ENCODE measurements around the gene NTSR2.

- TF ChIP-seq CTCF (conservative IDR thresholded peaks at IDR 0.05; ENCODE audit: low read length) (no peak), EZH2phosphoT487 (IDR thresholded peaks at IDR 0.05; ENCODE audit: borderline replicate concordance, low read depth, low read length) (no peak)
Measured at GRCh38 chr2:11691076-11691660, 21.2 kb upstream of the NTSR2 start.

All from OCI-LY7 (cell line).